Muscle of leg (tissue), 11 donors: ENCODE data around the gene MSANTD1. TPM values are rescaled to one million over a fixed set of nuclear protein-coding genes. Genes with fewer than 3 reads are reported as not detected.

Experiments used
- DNase-seq: peaks from one replicate; pipeline ENCODE4 v3.0.0; 2013
- H3K27ac ChIP-seq: one replicate; pipeline ENCODE4 v1.5.1; 2013; ENCODE audit warnings: mild to moderate bottlenecking, low read length, control low read depth
- H3K27me3 ChIP-seq: one replicate; pipeline ENCODE4 v1.6.1; 2013; ENCODE audit warnings: low read length; ENCODE audit not compliant: control insufficient read depth, insufficient read depth
- H3K36me3 ChIP-seq: one replicate; pipeline ENCODE4 v1.6.1; 2013; ENCODE audit warnings: low read length; ENCODE audit not compliant: control insufficient read depth, insufficient read depth
- H3K4me1 ChIP-seq: one replicate; pipeline ENCODE4 v1.6.1; 2013; ENCODE audit warnings: low read length; ENCODE audit not compliant: control insufficient read depth, insufficient read depth
- H3K4me3 ChIP-seq: one replicate; pipeline ENCODE4 v1.5.1; 2013; ENCODE audit warnings: low read length, control low read depth
- H3K9me3 ChIP-seq: replicated peaks from 2 replicates; pipeline ENCODE4 v1.6.1; 2013; ENCODE audit warnings: low read depth, low read length; ENCODE audit not compliant: control insufficient read depth
- whole genome bisulfite sequencing: methylation state at CpG from one replicate; pipeline ENCODE4 v1.1.5; 2013; ENCODE audit warnings: missing lambda C conversion rate; ENCODE audit not compliant: insufficient coverage; 5-methylcytosine and 5-hydroxymethylcytosine counted together
- polyA plus RNA-seq, 8 donors: library from polyadenylated mRNA; unstranded; fragments of 120-200 nt; gene quantifications; one replicate each; pipeline versions ENCODE4 v1.2.1 to v1.2.3, GENCODE V29; 2013; ENCODE audit warnings: inconsistent platforms in 1 of 8, low replicate concordance in 1 of 8; ENCODE audit not compliant: insufficient read length in 8 of 8, insufficient read depth in 1 of 8
- total RNA-seq: library from RNA; stranded (reverse); fragments of 120-200 nt; gene quantifications from one replicate; pipeline ENCODE4 v1.2.4, GENCODE V29; 2013

Gene MSANTD1
- total and polyA plus RNA-seq, 9 donors: 0.25 to 0.89 (median 0.75) TPM

- Histone ChIP-seq H3K4me1 (peaks cover 8% of the 10 kb centered on the region), H3K9me3 (no peaks in the 10 kb centered on the region), H3K36me3 (peaks cover 49% of the 10 kb centered on the region), H3K27ac (no peak overlapping the region), H3K27me3 (no peaks in the 10 kb centered on the region), H3K4me3 (no peak overlapping the region)
- no CpG with 5 or more reads among the region's 5 CpGs for WGBS
- no peak for DNase-seq
These were observed 41.4 kb upstream of the MSANTD1 start for GRCh38 chr4:3207531-3208037.

GRCh38 chr4:3208826-3209225 is 40.1 kb upstream of the MSANTD1 start:
- H3K27me3 ChIP-seq: no peaks in the 10 kb centered on the region
- no peak overlapping the region for H3K4me3 ChIP-seq
- DNase-seq: no peak
- H3K9me3 ChIP-seq: no peaks in the 10 kb centered on the region
- peaks cover 61% of the 10 kb centered on the region for H3K36me3 ChIP-seq
- no peak overlapping the region for H3K27ac ChIP-seq
- peaks cover 5% of the 10 kb centered on the region for H3K4me1 ChIP-seq
- 98% methylated on average over 12 of the region's 14 CpGs for WGBS

- Histone ChIP-seq H3K4me3 (no peak overlapping the region), H3K27ac (no peak overlapping the region), H3K27me3 (no peaks in the 10 kb centered on the region), H3K9me3 (no peaks in the 10 kb centered on the region), H3K36me3 (peaks cover 65% of the 10 kb centered on the region), H3K4me1 (no peaks in the 10 kb centered on the region)
- no peak for DNase-seq
- 93% methylated on average over 17 of the region's 17 CpGs for WGBS
These were observed 39.2 kb upstream of the MSANTD1 start for GRCh38 chr4:3209551-3210325.

GRCh38 chr4:3210467-3210866 is 38.5 kb upstream of the MSANTD1 start:
- WGBS: 88% methylated on average over 2 of the region's 6 CpGs
- no peak for DNase-seq
- H3K27me3 ChIP-seq: no peaks in the 10 kb centered on the region
- H3K4me3 ChIP-seq: no peak overlapping the region
- H3K36me3 ChIP-seq: peaks cover 72% of the 10 kb centered on the region
- no peaks in the 10 kb centered on the region for H3K4me1 ChIP-seq
- H3K27ac ChIP-seq: no peak overlapping the region
- no peaks in the 10 kb centered on the region for H3K9me3 ChIP-seq

GRCh38 chr4:3211866-3212265 is 37.1 kb upstream of the MSANTD1 start:
- 88% methylated on average over 1 of the region's 8 CpGs for WGBS
- Histone ChIP-seq H3K4me1 (no peaks in the 10 kb centered on the region), H3K9me3 (no peaks in the 10 kb centered on the region), H3K27me3 (no peaks in the 10 kb centered on the region), H3K4me3 (no peak overlapping the region), H3K27ac (no peak overlapping the region), H3K36me3 (peaks cover 72% of the 10 kb centered on the region)
- no peak for DNase-seq

GRCh38 chr4:3212391-3213105 is 36.4 kb upstream of the MSANTD1 start:
- no peak overlapping the region for H3K27ac ChIP-seq
- no peak overlapping the region for H3K4me3 ChIP-seq
- WGBS: 84% methylated on average over 10 of the region's 12 CpGs
- no peaks in the 10 kb centered on the region for H3K27me3 ChIP-seq
- H3K36me3 ChIP-seq: peaks cover 72% of the 10 kb centered on the region
- no peaks in the 10 kb centered on the region for H3K4me1 ChIP-seq
- no peaks in the 10 kb centered on the region for H3K9me3 ChIP-seq
- DNase-seq: no peak

- Histone ChIP-seq H3K4me3 (no peak overlapping the region), H3K9me3 (no peaks in the 10 kb centered on the region), H3K36me3 (peaks cover 73% of the 10 kb centered on the region), H3K4me1 (no peaks in the 10 kb centered on the region), H3K27me3 (no peaks in the 10 kb centered on the region), H3K27ac (no peak overlapping the region)
- DNase-seq: no peak
- WGBS: 100% methylated on average over 1 of the region's 4 CpGs
These were observed 35.9 kb upstream of the MSANTD1 start for GRCh38 chr4:3213106-3213425.

GRCh38 chr4:3213661-3214250 is 35.2 kb upstream of the MSANTD1 start:
- no peaks in the 10 kb centered on the region for H3K27me3 ChIP-seq
- no peaks in the 10 kb centered on the region for H3K9me3 ChIP-seq
- H3K4me3 ChIP-seq: no peak overlapping the region
- H3K36me3 ChIP-seq: peaks cover 77% of the 10 kb centered on the region
- DNase-seq: no peak
- 90% methylated on average over 11 of the region's 15 CpGs for WGBS
- H3K4me1 ChIP-seq: no peaks in the 10 kb centered on the region
- H3K27ac ChIP-seq: no peak overlapping the region

- H3K4me1 ChIP-seq: peaks cover 2% of the 10 kb centered on the region
- no peak overlapping the region for H3K4me3 ChIP-seq
- peaks cover 76% of the 10 kb centered on the region for H3K36me3 ChIP-seq
- H3K9me3 ChIP-seq: no peaks in the 10 kb centered on the region
- no peak for DNase-seq
- WGBS: 90% methylated on average over 6 of the region's 12 CpGs
- no peaks in the 10 kb centered on the region for H3K27me3 ChIP-seq
- no peak overlapping the region for H3K27ac ChIP-seq
These were observed 33.7 kb upstream of the MSANTD1 start for GRCh38 chr4:3215256-3215655.

- H3K27me3 ChIP-seq: no peaks in the 10 kb centered on the region
- no peaks in the 10 kb centered on the region for H3K9me3 ChIP-seq
- no peak overlapping the region for H3K27ac ChIP-seq
- H3K36me3 ChIP-seq: peaks cover 74% of the 10 kb centered on the region
- H3K4me3 ChIP-seq: no peak overlapping the region
- WGBS: no CpG with 5 or more reads among the region's 4 CpGs
- no peak for DNase-seq
- H3K4me1 ChIP-seq: peaks cover 6% of the 10 kb centered on the region
These were observed 33.2 kb upstream of the MSANTD1 start for GRCh38 chr4:3215733-3216132.
